Activated CD4-positive, alpha-beta T cell treated with anti-CD3 and anti-CD28 coated beads for 24 hours (primary cell): ENCODE data around the gene PPT2.
"Not testable (repeated sequence)": the region's sequence is repeated elsewhere in the genome, so short reads cannot be mapped to it uniquely, and the experiment has no call there.

Experiments used
- DNase-seq, 2 donors: peaks; one replicate each; pipeline ENCODE4 v3.0.0-alpha.2; 2020; ENCODE audit warnings: low read depth in 2 of 2

PPT2 gene

GRCh38 chr6:32176476-32177182, 22.7 kb downstream of the PPT2 start:
- DNase-seq, result no peak

GRCh38 chr6:32177183-32177787, 23.3 kb downstream of the PPT2 start:
- DNase-seq, result no peak

- DNase-seq, result peak; percentile 83 to 85
Measured at GRCh38 chr6:32177788-32178546, 24.0 kb downstream of the PPT2 start, which contains the start of gene RNF5. Gene RNF5 (plus strand): TSS chr6:32178405. CDS start chr6:32178512, 107 bp downstream.

- no peak for DNase-seq
Measured at GRCh38 chr6:32178547-32179440, 24.9 kb downstream of the PPT2 start.

GRCh38 chr6:32179766-32180405, 25.9 kb downstream of the PPT2 start:
- no peak for DNase-seq

GRCh38 chr6:32181148-32181702, 27.3 kb downstream of the PPT2 start:
- DNase-seq, result no peak

- DNase-seq, result no peak
Measured at GRCh38 chr6:32181915-32182529, 28.1 kb downstream of the PPT2 start.

- DNase-seq, result no peak
Measured at GRCh38 chr6:32182555-32182981, 28.6 kb downstream of the PPT2 start.

GRCh38 chr6:32183030-32183429, 29.1 kb downstream of the PPT2 start:
- no peak for DNase-seq

GRCh38 chr6:32183483-32184083, 29.6 kb downstream of the PPT2 start:
- no peak for DNase-seq

GRCh38 chr6:32184084-32184640, 30.2 kb downstream of the PPT2 start, which contains the start of gene AGER:
Gene AGER (minus strand): TSS chr6:32184253. CDS start chr6:32184222, 31 bp downstream.
- DNase-seq, result no peak

- DNase-seq, result peak in 1 of 2 donors; percentile 35
Measured at GRCh38 chr6:32185681-32186131, 31.8 kb downstream of the PPT2 start.

GRCh38 chr6:32186151-32186840, 32.4 kb downstream of the PPT2 start:
- not testable (repeated sequence) for DNase-seq

- no peak for DNase-seq
Measured at GRCh38 chr6:32187009-32187709, 33.2 kb downstream of the PPT2 start.

GRCh38 chr6:32187725-32188380, 33.9 kb downstream of the PPT2 start:
- not testable (repeated sequence) for DNase-seq

GRCh38 chr6:32188381-32189068, 34.6 kb downstream of the PPT2 start:
- DNase-seq, result no peak
